Lower leg skin (tissue), 4 donors: ENCODE results near the gene CNTN4. TPM values are rescaled to one million over a fixed set of nuclear protein-coding genes. Genes with fewer than 3 reads are reported as not detected.

Experiments
- DNase-seq, 2 donors: peaks; one replicate each; pipeline ENCODE4 v3.0.0-alpha.2; 2019; ENCODE audit warnings: low spot score in 2 of 2
- H3K4me3 ChIP-seq: fragments of 200-600 bp; sonication (generic); 2 replicates; pipeline ENCODE4 v1.5.1; 2017; ENCODE audit warnings: mild to moderate bottlenecking, low read depth; ENCODE audit not compliant: poor library complexity, severe bottlenecking
- CTCF ChIP-seq, 3 donors: fragments of 450-650 bp; IDR thresholded peaks; one replicate each; pipeline ENCODE4 v1.5.1; 2016; ENCODE audit warnings: antibody characterized with exemption in 3 of 3, mild to moderate bottlenecking in 3 of 3, moderate library complexity in 2 of 3
- POLR2A ChIP-seq, 2 donors: fragments of 450-650 bp; IDR thresholded peaks; one replicate each; pipeline ENCODE4 v1.6.1; 2016 to 2017; ENCODE audit warnings: antibody characterized with exemption in 2 of 2, mild to moderate bottlenecking in 1 of 2, moderate library complexity in 1 of 2
- WGBS, 2 donors: methylation state at CpG; one replicate each; pipeline ENCODE4 v1.1.5; 2018; 5-methylcytosine and 5-hydroxymethylcytosine counted together
- intact Hi-C: fragments of 100-400 bp; cut with DNase I; formaldehyde crosslinking; loops from one replicate; pipeline ENCODE4 v1.15.0; 2023; ENCODE audit warnings: low total_unique reads
- total RNA-seq, 4 donors: library from RNA; depleted of rRNA; stranded (reverse); fragments of >200 nt; gene quantifications; one replicate each; pipeline ENCODE4 v1.1.0, GENCODE V29; 2016

CNTN4 gene
- total RNA-seq, 4 donors from 2014 or later = 1.8 to 6.1 (median 2.6) TPM

GRCh38 chr3:3027976-3028567, 929.4 kb downstream of the CNTN4 start:
- intact Hi-C loops = no loop called here
- H3K4me3 ChIP-seq = no peak overlapping the region
- TF ChIP-seq CTCF (IDR thresholded peaks at IDR 0.05) (no peak), POLR2A (IDR thresholded peaks at IDR 0.05) (no peak)
- no peak for DNase-seq
- WGBS, 2 donors = 74 to 85% methylated on average over 5 of the region's 5 CpGs

GRCh38 chr3:3031326-3031725, 932.7 kb downstream of the CNTN4 start:
- WGBS, 2 donors = 74 to 75% methylated on average over 4 of the region's 4 CpGs
- no peak for DNase-seq
- H3K4me3 ChIP-seq = no peak overlapping the region
- intact Hi-C loops = no loop called here
- no peak for TF ChIP-seq POLR2A (IDR thresholded peaks at IDR 0.05)
- no peak for TF ChIP-seq CTCF (IDR thresholded peaks at IDR 0.05)

GRCh38 chr3:3037156-3037555, 938.5 kb downstream of the CNTN4 start:
- intact Hi-C loops = no loop called here
- TF ChIP-seq CTCF (IDR thresholded peaks at IDR 0.05) (no peak), POLR2A (IDR thresholded peaks at IDR 0.05) (no peak)
- no peak for DNase-seq

GRCh38 chr3:3038201-3038991, 939.7 kb downstream of the CNTN4 start:
- intact Hi-C loops = no loop called here
- no peak overlapping the region for H3K4me3 ChIP-seq
- DNase-seq = no peak
- TF ChIP-seq POLR2A (IDR thresholded peaks at IDR 0.05) (no peak), CTCF (IDR thresholded peaks at IDR 0.05) (no peak)
- 69 to 72% methylated on average over 25 of the region's 25 CpGs for WGBS, 2 donors

More at GRCh38 chr3:3037156-3037555, 938.5 kb downstream of the CNTN4 start:
- no peak overlapping the region for H3K4me3 ChIP-seq
- 90% methylated on average over 13 of the region's 13 CpGs for WGBS, 2 donors

GRCh38 chr3:3053974-3054373, 955.3 kb downstream of the CNTN4 start:
- DNase-seq = no peak
- WGBS, 2 donors = 52 to 59% methylated on average over 4 of the region's 4 CpGs
- no peak overlapping the region for H3K4me3 ChIP-seq
- TF ChIP-seq POLR2A (IDR thresholded peaks at IDR 0.05) (no peak), CTCF (IDR thresholded peaks at IDR 0.05) (no peak)
- intact Hi-C loops = no loop called here
